HCT116 (cell line): ENCODE results near the gene INAVA.

Experiments
- JUND ChIP-seq: IDR thresholded peaks from 2 replicates; pipeline ENCODE4 v1.6.1; 2012
- POLR2AphosphoS5 ChIP-seq: IDR thresholded peaks from 2 replicates; pipeline ENCODE4 v1.6.1; 2011; ENCODE audit warnings: mild to moderate bottlenecking, low read depth, low read length, moderate library complexity
- TF ChIP-seq, protein P1 (sequence below), 3 experiments: fragments of 200-600 bp in 1 of 3; sonication (generic) in 1 of 3; IDR thresholded peaks in 2 of 3; conservative IDR thresholded peaks in 1 of 3; 2 replicates each; pipeline ENCODE4 v1.5.1; 2012 to 2017; ENCODE audit warnings: low read depth in 2 of 3, low read length in 2 of 3, antibody characterized with exemption in 1 of 3, borderline replicate concordance in 1 of 3, control low read depth in 1 of 3, mild to moderate bottlenecking in 1 of 3, mixed read lengths in 1 of 3, mixed run types in 1 of 3, moderate library complexity in 1 of 3; ENCODE audit not compliant: insufficient read depth in 1 of 3
- TF ChIP-seq, protein P2 (sequence below): IDR thresholded peaks from 2 replicates; pipeline ENCODE4 v1.6.1; 2011; ENCODE audit warnings: mild to moderate bottlenecking, low read length, moderate library complexity; ENCODE audit not compliant: insufficient replicate concordance; ENCODE audit errors: extremely low read depth

DNA sequence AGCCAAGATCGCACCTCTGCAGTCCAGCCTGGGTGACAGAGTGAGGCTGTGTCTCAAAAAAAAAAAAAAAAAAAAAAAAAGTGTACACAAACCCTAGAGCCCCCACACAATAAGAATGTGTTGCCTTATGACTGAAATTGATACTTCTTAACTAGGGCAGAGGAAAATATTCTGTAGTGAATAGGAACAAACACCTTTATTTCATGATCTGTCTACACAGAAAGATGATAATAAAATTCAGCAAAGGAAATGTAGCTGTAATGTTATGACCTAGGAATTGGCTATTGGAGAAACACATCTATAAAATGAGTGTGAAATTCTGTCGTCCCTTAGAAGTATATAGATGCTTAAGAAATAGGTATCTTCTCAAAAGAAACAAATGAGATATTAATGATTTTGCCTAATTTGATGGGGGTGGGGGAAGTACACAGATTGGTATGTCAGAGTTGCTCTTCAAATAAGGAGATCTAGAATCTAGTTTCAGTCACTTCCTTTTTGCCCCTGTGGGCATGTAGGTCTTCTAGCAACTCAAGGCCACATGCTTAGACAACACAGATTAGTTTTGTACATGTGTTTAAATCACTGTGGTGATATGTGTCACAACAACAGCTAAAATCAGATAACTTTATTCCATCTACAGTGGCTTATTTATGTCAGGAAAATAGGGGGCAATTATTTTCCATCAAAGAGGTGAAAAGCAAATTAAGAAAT is 32.6 kb upstream of the INAVA start:
- TF ChIP-seq, protein P1, sequence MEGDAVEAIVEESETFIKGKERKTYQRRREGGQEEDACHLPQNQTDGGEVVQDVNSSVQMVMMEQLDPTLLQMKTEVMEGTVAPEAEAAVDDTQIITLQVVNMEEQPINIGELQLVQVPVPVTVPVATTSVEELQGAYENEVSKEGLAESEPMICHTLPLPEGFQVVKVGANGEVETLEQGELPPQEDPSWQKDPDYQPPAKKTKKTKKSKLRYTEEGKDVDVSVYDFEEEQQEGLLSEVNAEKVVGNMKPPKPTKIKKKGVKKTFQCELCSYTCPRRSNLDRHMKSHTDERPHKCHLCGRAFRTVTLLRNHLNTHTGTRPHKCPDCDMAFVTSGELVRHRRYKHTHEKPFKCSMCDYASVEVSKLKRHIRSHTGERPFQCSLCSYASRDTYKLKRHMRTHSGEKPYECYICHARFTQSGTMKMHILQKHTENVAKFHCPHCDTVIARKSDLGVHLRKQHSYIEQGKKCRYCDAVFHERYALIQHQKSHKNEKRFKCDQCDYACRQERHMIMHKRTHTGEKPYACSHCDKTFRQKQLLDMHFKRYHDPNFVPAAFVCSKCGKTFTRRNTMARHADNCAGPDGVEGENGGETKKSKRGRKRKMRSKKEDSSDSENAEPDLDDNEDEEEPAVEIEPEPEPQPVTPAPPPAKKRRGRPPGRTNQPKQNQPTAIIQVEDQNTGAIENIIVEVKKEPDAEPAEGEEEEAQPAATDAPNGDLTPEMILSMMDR (IDR thresholded peaks at IDR 0.05 in 2 of 3, conservative IDR thresholded peaks at IDR 0.05 in 1 of 3; ENCODE audit: borderline replicate concordance in 1 of 3, insufficient read depth in 1 of 3, low read depth in 2 of 3, low read length in 2 of 3): no peak
- TF ChIP-seq POLR2AphosphoS5: no peak
- no peak for TF ChIP-seq JUND
- TF ChIP-seq, protein P2, sequence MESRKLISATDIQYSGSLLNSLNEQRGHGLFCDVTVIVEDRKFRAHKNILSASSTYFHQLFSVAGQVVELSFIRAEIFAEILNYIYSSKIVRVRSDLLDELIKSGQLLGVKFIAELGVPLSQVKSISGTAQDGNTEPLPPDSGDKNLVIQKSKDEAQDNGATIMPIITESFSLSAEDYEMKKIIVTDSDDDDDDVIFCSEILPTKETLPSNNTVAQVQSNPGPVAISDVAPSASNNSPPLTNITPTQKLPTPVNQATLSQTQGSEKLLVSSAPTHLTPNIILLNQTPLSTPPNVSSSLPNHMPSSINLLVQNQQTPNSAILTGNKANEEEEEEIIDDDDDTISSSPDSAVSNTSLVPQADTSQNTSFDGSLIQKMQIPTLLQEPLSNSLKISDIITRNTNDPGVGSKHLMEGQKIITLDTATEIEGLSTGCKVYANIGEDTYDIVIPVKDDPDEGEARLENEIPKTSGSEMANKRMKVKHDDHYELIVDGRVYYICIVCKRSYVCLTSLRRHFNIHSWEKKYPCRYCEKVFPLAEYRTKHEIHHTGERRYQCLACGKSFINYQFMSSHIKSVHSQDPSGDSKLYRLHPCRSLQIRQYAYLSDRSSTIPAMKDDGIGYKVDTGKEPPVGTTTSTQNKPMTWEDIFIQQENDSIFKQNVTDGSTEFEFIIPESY: no peak
